Embryonic facial prominence (tissue), 1 donor: ENCODE results near the gene SLC34A2.

ENCODE experiments used
- DNase-seq: peaks from one replicate; pipeline ENCODE4 v3.0.0-alpha.2; 2016; ENCODE audit errors: extremely low spot score

SLC34A2 gene

GRCh38 chr4:25723409-25723808, 67.8 kb downstream of the SLC34A2 start:
- DNase-seq = no peak

GRCh38 chr4:25725870-25726269, 70.2 kb downstream of the SLC34A2 start:
- no peak for DNase-seq

- DNase-seq = no peak
These were observed 72.3 kb downstream of the SLC34A2 start for GRCh38 chr4:25727711-25728493.
